Fibroblast of the aortic adventitia (primary cell): ENCODE measurements around the gene MAPKBP1. TPM values are rescaled to one million over a fixed set of nuclear protein-coding genes. Genes with fewer than 3 reads are reported as not detected.

ENCODE experiments used
- DNase-seq: peaks from one replicate; pipeline ENCODE4 v3.0.0-alpha.2; 2010; ENCODE audit warnings: low read depth
- H3K4me3 ChIP-seq: 2 replicates; pipeline ENCODE4 v1.5.1; 2011; ENCODE audit warnings: low read depth, mild to moderate bottlenecking, control low read depth, low read length, moderate library complexity
- total RNA-seq: library from RNA; depleted of rRNA; stranded (reverse); fragments of >200 nt; gene quantifications from 2 replicates; pipeline ENCODE4 v1.2.3, GENCODE V29; 2012; ENCODE audit warnings: low replicate concordance
- TF ChIP-seq, protein P1 (sequence below): IDR thresholded peaks from 2 replicates; pipeline ENCODE4 v1.5.1; 2011; ENCODE audit warnings: mild to moderate bottlenecking, low read length, control low read depth, inconsistent platforms; ENCODE audit not compliant: insufficient read depth

Gene MAPKBP1
- total RNA-seq, 1 donor = 20.8 TPM

DNA sequence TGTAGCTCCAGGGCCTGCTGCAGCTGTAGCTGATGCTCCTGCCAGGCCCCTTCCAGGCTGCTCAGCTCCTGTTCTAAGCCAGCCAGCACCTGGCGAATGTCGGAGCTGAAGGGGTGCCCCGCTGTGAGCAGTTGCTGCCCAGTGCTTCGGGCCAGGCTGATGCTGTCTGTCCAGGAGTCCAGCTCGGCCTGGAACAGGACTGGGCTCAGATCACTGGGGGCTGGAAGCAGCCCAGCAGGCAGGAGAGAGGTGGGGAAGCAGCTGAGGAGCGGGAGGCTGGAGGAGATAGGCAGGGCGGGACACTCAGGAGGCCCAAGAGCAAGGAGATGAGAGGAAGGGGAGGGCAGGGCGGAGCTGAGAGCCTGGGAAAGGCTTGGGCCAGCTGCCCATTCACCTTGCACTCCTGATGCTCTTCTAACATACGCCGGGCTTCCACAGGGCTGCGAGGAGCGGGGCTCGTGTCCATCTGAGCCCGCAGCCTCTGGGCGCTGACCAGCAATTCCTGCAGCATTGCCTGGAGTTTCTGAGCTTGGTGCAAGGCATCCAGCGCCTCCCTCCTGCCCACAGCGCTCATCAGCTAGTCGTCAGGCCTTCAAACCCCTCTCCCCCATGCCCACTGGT is 87.6 kb downstream of the MAPKBP1 start:
- DNase-seq = no peak
- TF ChIP-seq, protein P1, sequence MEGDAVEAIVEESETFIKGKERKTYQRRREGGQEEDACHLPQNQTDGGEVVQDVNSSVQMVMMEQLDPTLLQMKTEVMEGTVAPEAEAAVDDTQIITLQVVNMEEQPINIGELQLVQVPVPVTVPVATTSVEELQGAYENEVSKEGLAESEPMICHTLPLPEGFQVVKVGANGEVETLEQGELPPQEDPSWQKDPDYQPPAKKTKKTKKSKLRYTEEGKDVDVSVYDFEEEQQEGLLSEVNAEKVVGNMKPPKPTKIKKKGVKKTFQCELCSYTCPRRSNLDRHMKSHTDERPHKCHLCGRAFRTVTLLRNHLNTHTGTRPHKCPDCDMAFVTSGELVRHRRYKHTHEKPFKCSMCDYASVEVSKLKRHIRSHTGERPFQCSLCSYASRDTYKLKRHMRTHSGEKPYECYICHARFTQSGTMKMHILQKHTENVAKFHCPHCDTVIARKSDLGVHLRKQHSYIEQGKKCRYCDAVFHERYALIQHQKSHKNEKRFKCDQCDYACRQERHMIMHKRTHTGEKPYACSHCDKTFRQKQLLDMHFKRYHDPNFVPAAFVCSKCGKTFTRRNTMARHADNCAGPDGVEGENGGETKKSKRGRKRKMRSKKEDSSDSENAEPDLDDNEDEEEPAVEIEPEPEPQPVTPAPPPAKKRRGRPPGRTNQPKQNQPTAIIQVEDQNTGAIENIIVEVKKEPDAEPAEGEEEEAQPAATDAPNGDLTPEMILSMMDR = no peak

DNA sequence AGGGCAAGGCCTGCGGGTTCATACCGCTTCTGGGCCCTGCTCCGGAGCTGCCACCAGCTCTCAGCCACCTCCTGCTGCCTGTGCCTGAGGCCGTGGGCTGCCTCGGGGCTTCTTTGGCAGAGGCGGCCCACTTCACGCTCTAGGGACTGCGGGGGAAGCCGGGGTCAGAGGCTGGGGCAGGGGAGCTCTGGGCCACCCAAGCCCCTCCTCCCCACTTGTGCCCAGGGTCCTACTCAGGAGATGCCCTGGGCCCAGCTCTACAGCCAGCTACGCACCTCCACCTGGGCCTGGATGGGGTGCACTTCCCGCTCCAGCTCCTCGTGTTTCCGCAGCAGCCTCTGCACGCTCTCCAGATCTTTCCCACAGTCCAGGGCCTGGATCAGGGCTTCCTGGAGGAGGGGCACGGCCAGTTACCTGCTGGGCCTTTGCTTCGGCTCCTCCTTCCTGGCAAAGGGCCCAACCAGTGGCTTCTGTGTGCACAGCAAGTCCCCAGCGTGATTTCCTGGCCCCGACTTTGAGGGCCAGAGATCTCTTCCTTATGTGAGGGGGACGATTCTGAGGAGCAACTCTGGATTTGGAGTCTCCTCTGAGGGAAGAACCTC is 88.3 kb downstream of the MAPKBP1 start:
- TF ChIP-seq, protein P1 = no peak
- no peak overlapping the region for H3K4me3 ChIP-seq
- DNase-seq = no peak

More for the DNA sequence above, 87.6 kb downstream of the MAPKBP1 start:
- no peak overlapping the region for H3K4me3 ChIP-seq

DNA sequence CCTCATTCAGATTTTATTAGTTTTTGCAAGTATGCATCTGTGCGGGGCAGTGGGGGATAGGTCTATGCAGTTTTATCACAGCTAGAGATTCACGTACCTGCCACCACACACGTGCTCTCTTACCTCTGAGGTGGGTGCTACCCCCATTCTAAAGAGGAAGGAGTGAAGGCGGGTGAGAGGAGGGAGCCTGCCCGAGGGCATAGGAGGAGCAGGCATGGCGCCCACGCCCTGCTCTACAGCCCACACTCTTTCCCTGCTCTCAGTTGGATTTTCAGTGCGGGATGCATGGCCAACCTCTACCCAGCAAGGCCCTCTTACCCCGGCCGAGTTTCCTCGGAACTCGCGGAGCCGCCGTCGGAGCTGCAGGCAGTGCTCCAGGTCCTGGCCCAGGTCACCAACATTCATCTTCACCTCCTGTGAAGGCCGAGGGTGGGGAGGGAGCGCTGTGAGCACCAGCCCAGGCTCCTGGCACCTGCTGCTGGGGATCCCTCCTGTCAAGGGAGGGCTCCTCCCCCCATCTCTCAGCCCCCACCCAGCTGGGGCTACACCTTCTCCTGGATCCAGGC is 91.3 kb downstream of the MAPKBP1 start:
- TF ChIP-seq, protein P1 = no peak
- DNase-seq = no peak
- no peak overlapping the region for H3K4me3 ChIP-seq

DNA sequence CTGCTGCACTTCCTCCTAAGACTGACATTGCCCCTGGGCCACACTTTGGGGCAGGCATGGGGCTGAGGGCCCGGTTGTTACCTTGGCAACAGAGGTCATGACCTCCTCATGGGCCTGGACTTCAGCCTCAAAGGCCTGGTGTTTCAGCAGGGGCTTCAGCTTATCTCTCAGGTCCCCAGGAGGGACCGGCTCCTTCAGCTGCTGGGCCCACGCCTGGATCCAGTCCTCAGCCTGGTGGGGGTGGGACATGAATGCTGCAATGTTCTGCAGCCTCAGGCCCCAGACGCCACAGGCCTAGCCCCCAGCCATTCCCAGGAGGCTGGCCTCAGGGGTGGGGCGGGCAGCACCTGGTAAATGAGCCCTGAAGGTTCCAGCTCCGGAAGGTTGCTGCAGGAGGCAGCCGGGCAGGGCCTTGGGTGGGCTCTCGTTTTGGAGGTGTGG is 92.0 kb downstream of the MAPKBP1 start:
- no peak overlapping the region for H3K4me3 ChIP-seq
- TF ChIP-seq, protein P1 = no peak
- no peak for DNase-seq

DNA sequence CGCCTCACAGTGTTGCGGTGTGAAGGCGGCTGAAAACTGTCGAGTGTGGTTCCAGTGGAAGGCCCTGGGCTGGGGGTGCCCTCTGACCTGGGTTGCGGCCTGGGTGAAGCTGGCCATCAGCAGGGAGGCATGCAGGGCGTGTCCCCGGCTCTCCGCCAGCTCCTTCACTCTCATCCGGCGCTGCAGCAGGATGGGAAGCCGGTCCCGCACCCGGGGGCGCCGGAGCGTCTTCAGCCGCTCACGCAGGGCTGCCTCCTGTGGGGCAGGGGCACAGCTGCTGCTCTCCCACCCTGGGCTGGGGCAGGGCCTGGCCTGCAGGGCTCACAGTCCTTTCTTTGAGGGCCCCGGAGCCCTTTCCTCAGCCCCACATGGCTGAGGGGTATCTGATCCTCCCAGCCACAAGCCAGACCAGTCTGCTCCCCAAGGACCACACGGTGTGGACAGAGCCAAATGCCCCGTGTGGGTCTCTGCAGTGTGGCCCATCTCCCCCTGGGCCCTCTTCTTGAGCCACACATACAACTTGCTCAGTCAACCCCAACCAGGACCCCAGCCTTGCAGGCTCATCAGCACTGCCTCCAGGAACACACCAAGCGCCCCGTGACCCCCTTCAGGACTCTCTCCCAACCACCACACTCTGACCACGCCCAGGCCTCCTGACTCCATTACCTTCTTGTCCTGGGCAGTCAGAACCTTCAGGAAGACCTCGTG is 92.7 kb downstream of the MAPKBP1 start:
- no peak overlapping the region for H3K4me3 ChIP-seq
- no peak for DNase-seq
- TF ChIP-seq, protein P1 = no peak

DNA sequence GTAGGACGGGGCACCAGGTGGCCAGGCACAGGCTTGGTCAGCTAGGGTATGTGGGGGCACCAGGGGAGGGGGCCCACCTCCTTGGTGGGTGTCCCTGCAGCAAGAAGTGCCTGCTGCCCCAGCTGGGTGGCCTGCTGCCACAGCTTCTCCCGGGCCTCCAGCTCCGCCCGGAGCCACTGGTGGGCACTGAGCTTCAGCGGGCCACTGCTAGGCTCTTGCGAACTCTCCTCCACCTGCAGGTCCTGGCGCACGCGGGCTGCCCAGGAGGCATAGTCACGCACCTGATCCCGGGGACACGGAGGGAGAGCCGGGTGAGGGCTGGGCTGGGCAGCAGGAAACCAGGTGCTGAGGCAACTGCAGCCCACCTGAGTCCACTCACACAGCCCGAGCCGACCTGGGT is 94.0 kb downstream of the MAPKBP1 start:
- TF ChIP-seq, protein P1 = no peak
- DNase-seq = no peak
- no peak overlapping the region for H3K4me3 ChIP-seq
